Erythroblast (primary cell): ENCODE data around the gene MRPL9.

ENCODE experiments used
- DNase-seq, 2 experiments: peaks; one replicate each; lab custom pipeline; 2025; lab: John Stamatoyannopoulos, UW
- GATA1 ChIP-seq: IDR thresholded peaks from 2 replicates; pipeline ENCODE4 v1.6.1; 2011; ENCODE audit warnings: low read depth, mild to moderate bottlenecking, control low read depth, low read length, moderate library complexity
- POLR2A ChIP-seq: IDR thresholded peaks from 2 replicates; pipeline ENCODE4 v1.6.1; 2011; ENCODE audit warnings: mild to moderate bottlenecking, low read length

The MRPL9 gene

DNA sequence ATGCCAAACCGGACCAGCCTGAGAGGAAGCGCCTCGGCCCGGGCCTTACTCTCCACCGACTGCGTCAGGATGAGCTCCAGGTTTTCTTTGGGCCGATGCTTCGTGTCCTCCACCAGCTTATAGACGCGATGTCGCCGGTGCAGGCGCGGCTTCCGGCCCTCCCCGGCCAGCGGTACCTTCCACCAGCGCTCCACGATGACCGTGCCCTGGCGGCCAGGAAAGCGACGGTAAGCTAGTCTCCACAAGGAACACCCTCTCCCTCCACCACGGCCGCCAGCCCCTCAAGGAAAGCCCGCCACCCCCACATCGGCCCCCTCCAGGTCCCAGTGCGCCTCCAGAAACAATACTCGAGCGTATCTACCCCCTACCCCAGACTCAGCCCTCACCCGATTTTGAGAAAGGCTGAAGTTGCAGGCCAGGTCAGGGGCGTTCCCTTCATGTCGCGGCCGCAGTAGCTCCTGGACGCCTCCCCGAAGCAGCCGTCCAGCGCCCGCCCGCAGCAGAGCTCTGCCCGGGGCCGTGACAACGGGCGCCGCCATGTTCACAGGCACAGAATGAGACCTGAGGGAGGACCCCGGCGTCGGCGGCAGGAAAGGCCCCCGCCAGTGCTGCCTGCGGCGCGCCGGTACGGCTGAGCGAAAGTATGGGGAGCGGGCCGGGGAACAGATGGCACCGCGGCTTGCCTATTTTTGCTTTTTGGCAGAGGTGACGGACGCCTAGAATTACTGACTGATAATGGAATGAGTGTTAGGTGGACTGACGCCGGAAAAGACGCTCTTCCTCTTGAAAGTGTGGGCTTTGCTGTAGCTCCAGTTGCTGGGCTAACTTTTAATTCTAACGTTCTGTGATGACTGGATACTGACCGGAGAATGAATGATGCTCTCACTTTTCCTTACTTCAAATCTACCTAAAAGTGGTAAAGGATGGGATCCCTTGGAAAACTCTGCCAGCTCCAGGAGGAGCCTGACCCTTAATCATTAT lies at the start of gene MRPL9:
Gene MRPL9, minus strand, starts transcription at position 556 of the 981 bp plus-strand sequence. Its CDS starts 17 bp downstream, at position 539.
- TF ChIP-seq GATA1, result no peak
- peak; percentile 76 for TF ChIP-seq POLR2A
- peak; percentile 90 to 92 for DNase-seq

DNA sequence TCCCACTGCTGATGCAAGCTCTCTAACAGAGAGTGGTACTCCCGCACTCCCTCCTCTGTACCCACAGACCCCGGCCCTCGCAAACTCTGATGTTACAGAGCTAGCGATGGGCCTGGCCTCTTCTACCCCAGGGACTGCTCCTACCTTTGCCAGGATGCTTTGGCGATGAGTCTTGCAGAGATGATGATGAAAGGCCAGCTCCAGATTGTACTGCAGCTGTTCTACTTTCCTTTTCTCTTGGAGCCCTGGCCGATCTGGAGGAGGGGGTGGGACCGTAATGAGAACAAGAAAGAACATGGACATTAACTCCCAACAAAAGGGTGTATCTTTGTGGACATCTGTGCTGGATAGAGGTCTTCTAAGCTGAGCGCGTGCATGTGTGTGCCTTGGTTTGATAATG lies 47.9 kb upstream of the MRPL9 start:
- TF ChIP-seq GATA1, result no peak
- no peak for DNase-seq

DNA sequence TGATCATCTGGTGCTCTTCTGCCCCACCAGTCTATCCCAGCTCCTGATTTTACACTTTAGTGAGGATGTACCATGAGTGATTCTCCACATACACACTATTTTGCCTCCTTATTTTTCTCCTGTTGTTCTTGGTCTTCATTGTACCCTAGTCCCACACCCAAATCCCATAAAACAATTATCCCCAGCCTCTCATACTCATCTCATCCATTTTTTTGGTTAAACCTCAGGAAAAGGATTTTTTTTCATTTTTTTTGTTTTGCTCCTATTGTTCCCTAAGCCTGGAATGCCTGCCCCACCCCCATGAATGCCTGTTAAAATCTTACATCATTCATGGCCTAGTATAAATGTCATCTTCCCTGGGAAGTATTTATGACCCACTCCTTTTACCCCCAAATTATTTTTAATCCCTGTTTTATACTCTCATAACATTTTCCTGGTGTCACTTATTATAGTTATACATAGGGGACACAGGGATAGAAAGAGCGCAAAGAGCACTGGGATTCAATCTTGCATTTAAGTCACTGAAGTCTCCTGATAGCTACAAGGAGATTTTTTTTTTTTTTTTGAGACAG lies 46.8 kb upstream of the MRPL9 start:
- no peak for DNase-seq
- no peak for TF ChIP-seq GATA1
- no peak for TF ChIP-seq POLR2A

DNA sequence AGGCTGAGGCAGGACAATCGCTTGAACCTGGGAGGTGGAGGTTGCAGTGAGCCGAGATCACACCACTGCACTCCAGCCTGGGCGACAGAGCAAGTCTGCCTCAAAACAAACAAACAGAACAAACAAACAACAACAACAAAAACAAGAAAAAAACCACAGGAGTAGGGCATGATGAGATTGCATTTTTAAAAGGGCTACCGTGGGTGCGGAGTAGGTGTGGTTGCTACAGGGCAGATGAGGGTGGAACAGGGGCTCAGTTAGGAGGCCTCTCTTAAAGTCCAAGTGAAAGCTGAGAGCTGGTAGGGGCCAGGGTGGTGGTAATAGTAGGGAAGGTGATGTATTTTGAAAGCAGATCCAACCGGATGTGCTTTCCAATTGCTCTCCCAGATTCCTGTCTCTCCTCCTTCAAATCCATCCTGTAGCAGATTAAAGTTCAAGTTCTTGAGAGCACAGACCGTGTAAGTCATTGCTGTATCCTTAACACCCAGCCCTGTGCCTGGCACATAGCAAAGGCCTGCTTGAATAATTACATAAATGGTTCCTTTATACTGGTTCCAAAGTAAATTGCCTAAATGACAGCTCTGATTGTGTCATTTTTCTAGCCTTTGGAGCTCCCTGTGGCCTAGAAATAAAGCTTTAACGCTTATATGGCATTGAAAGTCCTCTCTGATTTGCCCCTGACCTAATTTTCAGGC lies 46.1 kb upstream of the MRPL9 start:
- no peak for TF ChIP-seq POLR2A
- TF ChIP-seq GATA1, result no peak
- DNase-seq, result peak in 1 of 2 experiments; percentile 30

DNA sequence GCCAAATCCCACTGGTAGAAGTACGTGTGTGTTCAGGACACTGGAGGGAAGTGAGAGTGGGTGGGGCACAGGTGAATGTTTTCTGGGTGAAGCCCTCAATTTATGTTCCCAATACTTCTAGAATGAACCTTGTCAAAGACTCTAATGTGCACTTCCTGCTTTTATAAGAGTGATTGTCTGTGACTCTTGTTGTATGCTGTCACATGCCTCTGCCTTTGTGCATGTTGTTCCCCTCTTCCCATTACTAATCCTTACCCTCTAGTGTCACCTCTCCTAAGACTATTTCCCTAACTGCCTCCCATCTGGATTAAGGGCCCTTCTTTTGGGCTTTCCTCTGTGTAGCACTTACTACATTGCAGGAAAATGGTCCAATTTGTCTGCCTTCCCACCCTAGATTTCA lies 44.5 kb upstream of the MRPL9 start:
- DNase-seq, result no peak
- no peak for TF ChIP-seq GATA1
- no peak for TF ChIP-seq POLR2A

DNA sequence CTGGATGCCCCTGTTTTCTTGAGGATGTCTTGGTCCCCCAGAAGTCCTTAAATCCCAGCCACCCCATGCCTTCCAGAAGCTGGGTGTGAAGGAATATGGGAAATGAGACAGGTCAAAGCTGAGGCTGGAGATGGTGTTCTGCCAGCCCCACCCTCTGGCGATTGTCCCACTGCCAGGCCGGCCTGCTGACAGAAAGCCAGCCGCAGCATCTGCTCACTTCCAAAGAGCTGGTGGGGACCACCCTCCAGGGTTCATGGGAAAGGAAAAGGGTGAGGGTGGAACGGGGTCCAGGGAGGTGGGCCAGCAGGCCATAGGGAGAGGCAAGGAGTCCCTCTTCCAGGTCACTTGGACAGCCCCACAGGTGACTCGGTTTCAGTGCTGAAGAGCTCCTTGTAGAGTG lies 43.8 kb upstream of the MRPL9 start:
- DNase-seq, result no peak
- TF ChIP-seq POLR2A (no peak), GATA1 (no peak)

DNA sequence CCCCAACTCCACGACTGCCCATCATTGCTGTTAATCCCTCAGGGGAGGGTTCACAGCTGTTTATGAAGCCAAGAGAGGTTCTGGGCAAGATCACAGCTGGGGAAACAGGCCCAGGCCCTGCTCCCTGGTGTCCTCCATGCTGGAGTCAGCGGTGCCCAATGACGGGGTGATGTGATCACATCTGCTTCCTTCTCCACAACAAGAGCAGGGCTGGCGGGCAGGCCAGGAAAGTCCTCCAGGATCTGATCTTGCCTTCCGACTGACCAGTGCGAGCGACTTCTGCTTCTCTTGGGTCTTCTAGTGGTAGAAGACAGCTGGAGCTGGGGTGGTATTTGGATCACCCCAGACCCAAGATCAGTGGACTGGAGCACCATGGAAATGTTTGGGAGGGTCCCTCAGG lies 42.9 kb upstream of the MRPL9 start:
- no peak for DNase-seq
- TF ChIP-seq POLR2A (no peak), GATA1 (no peak)

DNA sequence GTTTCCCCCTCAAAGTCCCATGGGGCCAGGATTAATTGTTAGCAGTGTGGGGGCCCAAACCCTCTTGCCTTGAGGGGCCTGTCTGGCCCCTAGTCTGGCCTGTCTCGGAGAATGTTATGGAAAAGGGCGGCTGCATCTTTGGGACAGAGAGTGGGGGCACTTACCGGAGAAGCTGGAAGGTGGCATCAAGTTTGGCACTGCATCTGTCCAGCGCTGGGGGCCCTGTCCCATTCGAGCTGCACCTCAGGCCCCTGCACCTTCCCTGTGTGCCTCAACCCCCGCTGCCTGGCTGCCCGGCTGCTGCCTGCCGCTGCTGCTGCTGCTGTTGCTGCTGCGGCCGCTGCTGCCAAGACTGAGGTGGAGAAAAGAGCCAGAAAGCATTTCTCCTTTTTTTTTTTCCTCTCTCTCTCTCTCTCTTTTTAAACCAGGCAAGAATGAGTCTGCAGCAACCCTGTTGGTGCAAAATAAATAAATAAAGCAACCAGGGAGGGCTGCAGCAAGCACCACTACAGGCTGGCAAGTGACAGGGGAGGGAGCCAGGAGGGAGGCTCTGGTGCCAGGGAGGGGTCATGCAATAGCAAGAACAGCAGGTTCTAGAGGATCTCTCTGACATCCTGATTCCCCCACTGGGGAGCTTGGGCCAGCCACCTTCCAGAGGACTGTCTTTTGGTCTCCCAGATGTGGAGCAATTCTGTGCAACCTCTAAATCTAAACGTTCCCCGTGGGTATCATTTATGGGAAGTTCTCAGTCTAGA lies 41.9 kb upstream of the MRPL9 start, which contains the start of gene LINGO4:
Gene LINGO4, minus strand, starts transcription at position 354 of the 755 bp plus-strand sequence. CDS start 2,715 bp downstream, outside the sequence.
- TF ChIP-seq POLR2A (no peak), GATA1 (no peak)
- no peak for DNase-seq

DNA sequence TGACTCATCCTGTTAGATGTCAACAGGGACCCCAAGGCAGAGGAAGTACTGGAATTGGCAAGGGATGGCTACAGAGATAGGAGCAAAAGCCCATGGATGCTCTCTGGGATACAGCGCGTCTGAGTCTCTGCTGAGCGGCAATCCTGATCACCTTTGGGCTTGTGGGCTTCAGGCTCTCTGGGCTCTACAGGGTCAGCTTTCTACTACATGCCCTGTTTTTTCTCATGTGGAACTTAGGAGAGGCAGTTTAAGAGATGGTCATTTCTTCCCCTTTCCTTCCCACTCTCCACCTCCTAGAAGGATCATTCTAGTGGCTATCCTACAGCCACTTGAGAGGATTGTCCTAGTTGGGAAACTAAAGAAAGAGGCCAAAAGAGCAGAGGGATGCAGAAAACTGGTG lies 40.6 kb upstream of the MRPL9 start:
- no peak for DNase-seq
- TF ChIP-seq POLR2A, result no peak
- TF ChIP-seq GATA1, result no peak

DNA sequence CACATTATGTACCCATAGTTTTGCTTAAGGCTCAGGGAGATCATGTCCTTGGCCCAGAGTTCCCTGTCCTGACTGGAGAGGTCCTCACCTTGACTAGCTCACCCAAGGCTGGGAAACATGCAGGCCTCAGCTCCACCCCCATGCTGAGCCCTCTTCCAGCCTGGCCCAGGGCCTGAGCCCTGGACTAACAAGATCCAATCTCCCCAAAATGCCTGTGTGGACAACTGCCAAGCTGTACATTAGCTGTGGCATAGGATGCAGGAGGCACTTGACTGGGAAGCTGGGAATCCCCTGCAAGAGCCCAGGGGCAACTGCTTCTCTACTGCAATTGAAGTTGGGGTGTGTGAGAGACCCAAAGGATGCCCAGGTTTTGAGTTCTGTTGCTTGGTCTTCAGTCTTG lies 39.9 kb upstream of the MRPL9 start:
- no peak for DNase-seq
- TF ChIP-seq GATA1, result no peak
- no peak for TF ChIP-seq POLR2A

DNA sequence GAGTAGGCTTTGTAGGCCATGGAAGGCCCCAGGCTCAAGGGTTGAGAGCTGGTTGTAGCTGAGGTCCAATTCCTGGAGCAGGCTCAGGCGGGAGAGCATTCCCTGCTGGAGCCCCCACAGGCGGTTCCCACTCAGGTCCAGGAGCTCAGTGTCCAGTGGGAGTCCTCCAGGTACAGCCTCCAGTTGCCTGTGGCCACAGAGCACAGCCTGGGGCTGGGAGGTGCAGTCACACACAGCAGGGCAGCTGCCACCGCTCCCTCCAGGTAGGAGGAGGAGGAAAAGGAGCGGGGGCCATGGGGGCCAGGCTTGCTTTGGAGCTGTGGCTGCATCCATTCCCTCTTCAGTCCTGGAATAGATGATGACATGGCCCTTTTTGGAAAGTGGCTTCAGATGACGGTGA lies 39.1 kb upstream of the MRPL9 start:
- no peak for TF ChIP-seq GATA1
- no peak for TF ChIP-seq POLR2A

DNA sequence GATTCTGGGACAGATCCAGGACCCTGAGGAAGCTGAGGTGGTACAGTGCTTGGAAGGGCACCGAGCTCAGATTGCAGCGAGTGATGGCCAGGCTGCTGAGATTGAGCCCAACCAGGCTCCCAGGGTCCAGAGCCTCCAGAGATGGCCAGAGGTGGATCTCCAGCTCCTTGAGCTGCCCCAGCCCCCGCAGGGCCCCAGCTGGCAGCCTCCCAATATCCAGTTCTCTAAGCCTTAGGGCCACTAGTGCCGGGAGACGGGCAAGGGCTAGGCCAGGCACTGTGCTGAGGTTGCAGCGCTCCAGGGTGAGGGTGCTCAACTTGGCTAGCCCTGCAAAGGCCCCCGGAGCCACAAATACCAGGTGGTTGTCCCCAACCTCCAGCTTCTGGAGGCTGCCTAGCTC lies 38.5 kb upstream of the MRPL9 start:
- TF ChIP-seq GATA1 (no peak), POLR2A (no peak)
- DNase-seq, result no peak

More for the DNA sequence above, 39.1 kb upstream of the MRPL9 start:
- DNase-seq, result no peak

DNA sequence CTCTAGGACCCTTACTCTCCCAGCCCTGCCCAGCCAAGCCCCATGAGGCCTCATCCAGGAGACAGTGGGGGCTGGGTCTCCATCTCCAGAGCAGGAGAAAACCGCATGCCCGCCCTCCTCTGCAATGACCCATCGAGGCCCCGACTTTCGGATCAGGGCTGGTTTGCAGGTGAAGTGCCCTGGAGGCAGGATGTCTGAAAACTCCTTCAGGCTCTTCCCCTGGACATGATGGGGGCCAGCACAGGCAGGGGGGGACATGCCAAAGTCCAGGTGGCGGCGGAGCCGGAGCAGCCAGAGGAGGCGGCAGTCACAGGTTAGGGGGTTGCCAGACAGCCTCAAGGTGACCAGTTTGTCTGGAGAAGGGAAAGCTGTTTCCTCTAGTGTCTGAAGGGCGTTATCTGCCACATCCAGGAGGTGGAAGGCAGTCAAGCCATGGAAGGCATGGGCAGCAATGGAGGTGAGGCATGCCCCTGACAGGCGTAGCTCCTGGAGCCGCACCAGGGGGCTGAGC lies 38.1 kb upstream of the MRPL9 start:
- no peak for TF ChIP-seq POLR2A
- no peak for TF ChIP-seq GATA1
- DNase-seq, result no peak
